GM18951 (cell line): Measurements from ENCODE around the gene ZNF397.

ENCODE experiments used
- POLR2A ChIP-seq: IDR thresholded peaks from 4 replicates; pipeline ENCODE4 v1.6.1; 2011; ENCODE audit warnings: mild to moderate bottlenecking; ENCODE audit not compliant: insufficient read length, insufficient read depth; ENCODE audit errors: extremely low read depth
- in situ Hi-C: fragments of 300-500 bp; cut with MboI; formaldehyde crosslinking; loops from one replicate; pipeline ENCODE4 v1.12.0; 2022; ENCODE audit warnings: low sequenced_read_pairs, mixed read lengths, inconsistent platforms; ENCODE audit not compliant: unreplicated experiment

Gene ZNF397

GRCh38 chr18:35291166-35291565 lies 50.3 kb downstream of the ZNF397 start:
- TF ChIP-seq POLR2A = no peak
- in situ Hi-C loops = no loop called here

DNA sequence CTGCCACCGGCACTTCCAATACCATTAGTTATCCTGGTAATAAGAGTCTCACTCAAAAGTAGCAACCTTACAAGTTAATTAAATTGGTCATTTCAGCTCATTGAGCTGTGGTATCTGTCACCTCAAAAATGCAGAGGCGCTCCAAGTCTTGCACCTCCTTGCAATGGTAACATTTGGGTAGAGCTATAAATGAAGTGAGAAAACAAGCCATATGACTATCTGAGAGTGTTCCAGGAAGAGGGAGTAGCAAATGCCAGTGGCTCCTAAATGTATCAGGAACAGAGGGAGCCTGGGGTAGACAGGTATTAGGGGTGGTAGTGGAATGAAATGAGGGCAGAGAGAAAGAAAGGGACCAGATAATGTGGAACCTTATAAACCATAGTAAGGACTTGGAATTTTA lies 55.2 kb downstream of the ZNF397 start:
- in situ Hi-C loops = no loop called here
- no peak for TF ChIP-seq POLR2A

DNA sequence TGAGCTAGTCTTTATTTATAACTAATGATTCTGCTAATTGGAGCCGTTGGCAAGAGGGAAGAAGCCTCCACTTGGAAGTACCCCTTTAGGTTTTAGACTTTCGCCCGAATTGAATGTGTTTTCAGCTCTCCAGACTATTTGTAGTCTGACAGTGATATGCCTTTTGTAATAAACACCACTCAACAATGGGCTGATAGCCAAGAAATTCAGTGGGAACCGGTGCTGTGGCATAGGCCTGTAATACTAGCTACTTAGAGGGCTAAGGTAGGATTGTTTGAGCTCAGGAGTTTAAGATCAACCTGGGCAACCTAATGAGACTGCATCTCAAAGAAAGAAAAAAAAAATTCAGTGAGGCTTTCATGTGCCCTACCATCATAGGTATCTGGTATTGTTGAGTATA lies 62.8 kb downstream of the ZNF397 start:
- in situ Hi-C loops = no loop called here
- no peak for TF ChIP-seq POLR2A

- no peak for TF ChIP-seq POLR2A
- in situ Hi-C loops = no loop called here
These were observed 65.9 kb downstream of the ZNF397 start for GRCh38 chr18:35306588-35307250.
